PC-9 (cell line): ENCODE measurements around the gene IGSF6. TPM values are rescaled to one million over a fixed set of nuclear protein-coding genes. Genes with fewer than 3 reads are reported as not detected.
"Not testable (repeated sequence)": the region's sequence is repeated elsewhere in the genome, so short reads cannot be mapped to it uniquely, and the experiment has no call there.

Experiments used
- BruUV-seq: library from RNA; stranded (reverse); fragments of 400-500 nt; replicated peaks from 2 replicates; lab custom pipeline; 2021; lab: Mats Ljungman, UMichigan
- CTCF ChIA-PET: fragments of 300-600 bp; sonication (Branson Sonifier 250); formaldehyde crosslinking; loops from one replicate; lab custom pipeline; 2022; ENCODE audit warnings: antibody characterized with exemption; lab: Charles Lee
- POLR2A ChIA-PET: fragments of 300-600 bp; sonication (Branson Sonifier 250); formaldehyde crosslinking; loops from one replicate; lab custom pipeline; 2022; ENCODE audit warnings: antibody characterized with exemption; ENCODE audit not compliant: unreplicated experiment; lab: Charles Lee
- DNase-seq, 2 experiments: peaks; one replicate each; pipeline versions ENCODE4 v3.0.0 to v3.0.0-alpha.2; 2015 to 2022; ENCODE audit warnings: mixed read lengths in 1 of 2
- H2AFZ ChIP-seq: fragments of 200-600 bp; sonication (generic); 2 replicates; pipeline ENCODE4 v1.8.1; 2017; ENCODE audit warnings: antibody characterized with exemption
- H3F3A ChIP-seq: fragments of 200-600 bp; sonication (generic); 2 replicates; pipeline ENCODE4 v1.8.1; 2017; ENCODE audit warnings: antibody characterized with exemption, mild to moderate bottlenecking, low read depth; ENCODE audit not compliant: insufficient read depth
- H3K27ac ChIP-seq: fragments of 200-600 bp; sonication (generic); 2 replicates; pipeline ENCODE4 v1.6.1; 2016; ENCODE audit warnings: mixed run types
- H3K27me3 ChIP-seq: fragments of 200-600 bp; sonication (generic); 2 replicates; pipeline ENCODE4 v1.6.1; 2016; ENCODE audit warnings: low read depth, mixed run types; ENCODE audit not compliant: insufficient read depth
- H3K36me3 ChIP-seq: fragments of 200-600 bp; sonication (generic); 2 replicates; pipeline ENCODE4 v1.6.1; 2016; ENCODE audit warnings: low read depth, mixed run types
- H3K4me1 ChIP-seq: fragments of 200-600 bp; sonication (generic); replicated peaks from 2 replicates; pipeline ENCODE4 v1.6.1; 2016; ENCODE audit warnings: mixed run types; ENCODE audit not compliant: insufficient read depth
- H3K4me2 ChIP-seq: fragments of 200-600 bp; sonication (generic); 2 replicates; pipeline ENCODE4 v1.6.1; 2017; ENCODE audit warnings: mixed run types
- H3K4me3 ChIP-seq: fragments of 200-600 bp; sonication (generic); 2 replicates; pipeline ENCODE4 v1.6.1; 2016; ENCODE audit warnings: mixed run types
- H3K79me2 ChIP-seq: fragments of 200-600 bp; sonication (generic); 2 replicates; pipeline ENCODE4 v1.6.1; 2017; ENCODE audit warnings: low read depth, mixed run types
- H3K9me2 ChIP-seq: fragments of 200-600 bp; sonication (generic); 2 replicates; pipeline ENCODE4 v1.8.1; 2017; ENCODE audit warnings: mild to moderate bottlenecking; ENCODE audit not compliant: insufficient read depth
- H3K9me3 ChIP-seq: fragments of 200-600 bp; sonication (generic); 2 replicates; pipeline ENCODE4 v1.8.1; 2016; ENCODE audit warnings: low read depth; ENCODE audit not compliant: insufficient read depth
- H4K20me1 ChIP-seq: fragments of 200-600 bp; sonication (generic); 2 replicates; pipeline ENCODE4 v1.8.1; 2017; ENCODE audit not compliant: insufficient read depth
- CTCF ChIP-seq: fragments of 200-600 bp; sonication (generic); conservative IDR thresholded peaks from 2 replicates; pipeline ENCODE4 v1.6.1; 2017; ENCODE audit warnings: mixed run types, antibody characterized with exemption, mild to moderate bottlenecking, moderate library complexity
- EZH2 ChIP-seq: fragments of 200-600 bp; sonication (generic); IDR thresholded peaks from 2 replicates; pipeline ENCODE4 v1.8.0; 2017; ENCODE audit warnings: antibody characterized with exemption, low read depth
- intact Hi-C: fragments of 100-400 bp; cut with micrococcal nuclease; formaldehyde crosslinking; loops from one replicate; pipeline ENCODE4 v1.10.0; 2022; ENCODE audit not compliant: unreplicated experiment
- total RNA-seq: library from RNA; stranded (reverse); gene quantifications from 2 replicates; pipeline ENCODE4 v1.2.3, GENCODE V29; 2021

Gene IGSF6
- total RNA-seq, 1 experiment from 2014 or later = not detected

DNA sequence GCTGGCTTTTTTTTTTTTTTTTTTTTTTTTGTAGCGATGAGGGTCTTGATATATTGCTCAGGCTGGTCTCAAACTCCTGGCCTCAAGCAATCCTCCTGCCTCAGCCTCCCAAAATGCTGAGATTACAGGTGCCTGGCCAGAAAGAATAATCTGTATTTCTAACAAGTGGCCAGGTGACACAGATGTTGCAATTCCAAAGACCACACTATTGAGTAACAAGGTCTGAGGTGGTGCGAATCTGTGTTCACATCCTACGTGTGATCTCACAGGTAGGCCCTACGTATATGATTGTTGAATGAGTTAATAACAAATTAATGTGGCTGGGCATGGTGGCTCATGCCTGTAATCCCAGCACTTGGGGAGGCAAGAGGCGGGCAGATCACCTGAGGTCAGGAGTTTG, 44.6 kb upstream of the IGSF6 start:
- intact Hi-C loops = no loop called here
- H4K20me1 ChIP-seq = no peaks in the 10 kb centered on the region
- H3K79me2 ChIP-seq = no peaks in the 10 kb centered on the region
- ChIA-PET CTCF (no interaction called here), POLR2A (no interaction called here)
- H3K9me3 ChIP-seq = no peaks in the 10 kb centered on the region
- no peak overlapping the region for H3K4me3 ChIP-seq
- no peaks in the 10 kb centered on the region for H3F3A ChIP-seq
- no peaks in the 10 kb centered on the region for H3K9me2 ChIP-seq
- no peak for DNase-seq
- H3K36me3 ChIP-seq = no peaks in the 10 kb centered on the region
- H3K27ac ChIP-seq = no peak overlapping the region
- no peaks in the 10 kb centered on the region for H3K4me1 ChIP-seq
- no peak overlapping the region for H2AFZ ChIP-seq
- H3K27me3 ChIP-seq = no peaks in the 10 kb centered on the region
- TF ChIP-seq EZH2 (no peak), CTCF (no peak)
- no TSS peak for BruUV-seq
- no peak overlapping the region for H3K4me2 ChIP-seq

DNA sequence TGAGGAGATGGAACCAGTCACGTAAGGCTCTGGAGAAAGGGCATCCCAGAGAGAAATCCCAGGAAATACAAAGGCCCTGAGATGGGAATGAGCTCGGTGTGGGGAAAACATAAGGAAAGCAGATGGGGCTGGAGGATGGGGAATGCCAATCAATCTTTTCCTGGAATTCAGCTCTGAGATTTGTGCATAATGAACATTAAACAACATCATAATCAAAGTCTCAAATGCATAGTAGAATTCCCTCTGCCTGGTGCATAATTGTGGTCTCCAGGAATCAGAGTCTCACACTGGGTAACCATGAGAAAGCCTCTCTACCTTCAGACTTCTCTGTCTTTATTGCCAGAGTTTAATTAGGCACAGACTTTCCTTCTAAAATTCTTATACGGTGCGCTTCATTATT, 42.2 kb upstream of the IGSF6 start:
- no peaks in the 10 kb centered on the region for H3F3A ChIP-seq
- no peaks in the 10 kb centered on the region for H3K27me3 ChIP-seq
- H4K20me1 ChIP-seq = no peaks in the 10 kb centered on the region
- H3K27ac ChIP-seq = no peak overlapping the region
- intact Hi-C loops = no loop called here
- no peaks in the 10 kb centered on the region for H3K9me2 ChIP-seq
- no TSS peak for BruUV-seq
- no peaks in the 10 kb centered on the region for H3K79me2 ChIP-seq
- TF ChIP-seq EZH2 (no peak), CTCF (no peak)
- no peaks in the 10 kb centered on the region for H3K36me3 ChIP-seq
- no peaks in the 10 kb centered on the region for H3K4me1 ChIP-seq
- no peaks in the 10 kb centered on the region for H3K9me3 ChIP-seq
- CTCF ChIA-PET = no interaction called here
- H2AFZ ChIP-seq = no peak overlapping the region
- H3K4me2 ChIP-seq = no peak overlapping the region
- H3K4me3 ChIP-seq = no peak overlapping the region
- POLR2A ChIA-PET = no interaction called here
- no peak for DNase-seq

DNA sequence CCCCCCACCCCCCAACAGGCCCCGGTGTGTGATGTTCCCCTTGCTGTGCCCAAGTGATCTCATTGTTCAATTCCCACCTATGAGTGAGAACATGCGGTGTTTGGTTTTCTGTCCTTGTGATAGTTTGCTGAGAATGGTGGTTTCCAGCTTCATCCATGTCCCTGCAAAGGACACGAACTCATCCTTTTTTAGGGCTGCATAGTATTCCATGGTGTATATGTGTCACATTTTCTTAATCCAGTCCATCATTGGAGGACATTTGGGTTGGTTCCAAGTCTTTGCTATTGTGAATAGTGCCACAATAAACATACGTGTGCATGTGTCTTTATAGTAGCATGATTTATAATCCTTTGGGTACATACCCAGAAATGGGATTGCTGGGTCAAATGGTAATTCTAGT, 38.6 kb upstream of the IGSF6 start:
- H3K27ac ChIP-seq, BruUV-seq, H3K9me3 ChIP-seq, H3K4me2 ChIP-seq, H3K4me3 ChIP-seq, H3K36me3 ChIP-seq, H3K4me1 ChIP-seq, H3F3A ChIP-seq, DNase-seq, H3K79me2 ChIP-seq, H3K9me2 ChIP-seq, POLR2A ChIA-PET, CTCF ChIA-PET, intact Hi-C loops, H2AFZ ChIP-seq, H4K20me1 ChIP-seq: not testable (repeated sequence)
- peaks cover 11% of the 10 kb centered on the region for H3K27me3 ChIP-seq

DNA sequence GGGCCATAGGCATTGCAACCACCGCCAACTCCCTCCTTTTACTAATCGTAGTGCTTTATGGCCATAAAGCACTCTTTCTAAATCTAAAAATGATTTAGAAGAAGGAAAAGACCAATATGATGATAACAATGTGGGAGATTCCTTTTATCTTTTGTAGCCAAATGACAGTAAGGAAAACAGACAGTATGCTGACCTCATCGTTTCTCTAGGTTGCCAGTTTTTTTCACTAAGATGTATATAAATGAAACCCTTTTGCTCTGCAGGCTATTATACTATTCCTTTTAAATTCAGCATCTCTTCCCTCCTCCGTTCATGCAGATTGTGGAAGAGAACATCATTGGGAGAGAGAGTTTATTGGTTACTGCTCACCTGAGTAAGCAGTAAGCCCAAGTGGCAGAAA, 36.7 kb upstream of the IGSF6 start:
- no peaks in the 10 kb centered on the region for H3K4me1 ChIP-seq
- H3K36me3 ChIP-seq = no peaks in the 10 kb centered on the region
- no peak overlapping the region for H3K27ac ChIP-seq
- H3K4me2 ChIP-seq = no peak overlapping the region
- peaks cover 11% of the 10 kb centered on the region for H3K27me3 ChIP-seq
- H3K9me3 ChIP-seq = no peaks in the 10 kb centered on the region
- H3F3A ChIP-seq = no peaks in the 10 kb centered on the region
- no peak for TF ChIP-seq EZH2
- TF ChIP-seq CTCF = no peak
- intact Hi-C loops = no loop called here
- ChIA-PET CTCF (no interaction called here), POLR2A (no interaction called here)
- no peak overlapping the region for H2AFZ ChIP-seq
- H3K79me2 ChIP-seq = no peaks in the 10 kb centered on the region
- BruUV-seq = no TSS peak
- no peaks in the 10 kb centered on the region for H3K9me2 ChIP-seq
- H4K20me1 ChIP-seq = no peaks in the 10 kb centered on the region
- DNase-seq = no peak
- H3K4me3 ChIP-seq = no peak overlapping the region
